OCI-LY3 (cell line): Measurements from ENCODE around the gene PGAP6.

Experiments
- H2AFZ ChIP-seq: fragments of 200-600, 300-600 bp; shearing (Covaris generic); 2 replicates; pipeline ENCODE4 v1.6.0; 2014; ENCODE audit warnings: antibody characterized with exemption, low read depth, low read length
- H3K27ac ChIP-seq: fragments of 200-600, 300-600 bp; sonication (generic); 2 replicates; pipeline ENCODE4 v1.5.1; 2014; ENCODE audit warnings: mild to moderate bottlenecking, low read length, moderate library complexity, mixed read lengths
- H3K27me3 ChIP-seq: fragments of 200-600, 300-600 bp; sonication (generic); 2 replicates; pipeline ENCODE4 v1.6.1; 2014; ENCODE audit warnings: low read depth, low read length, mixed read lengths
- H3K36me3 ChIP-seq: fragments of 200-600, 300-600 bp; sonication (generic); replicated peaks from 2 replicates; pipeline ENCODE3; 2014; ENCODE audit warnings: low read depth, low read length, mixed read lengths
- H3K4me1 ChIP-seq: fragments of 300-600, 200-600 bp; sonication (generic); 2 replicates; pipeline ENCODE4 v1.6.1; 2014; ENCODE audit warnings: low read length, mixed read lengths
- H3K4me2 ChIP-seq: fragments of 200-600, 300-600 bp; sonication (generic); 2 replicates; pipeline ENCODE4 v1.6.1; 2014; ENCODE audit warnings: low read length, mixed read lengths
- H3K4me3 ChIP-seq: fragments of 300-600, 200-600 bp; sonication (generic); 2 replicates; pipeline ENCODE4 v1.5.1; 2014; ENCODE audit warnings: antibody characterized with exemption, mild to moderate bottlenecking, low read length, moderate library complexity
- H3K79me2 ChIP-seq: fragments of 300-600, 200-600 bp; shearing (Covaris generic); 2 replicates; pipeline ENCODE4 v1.6.1; 2014; ENCODE audit warnings: mild to moderate bottlenecking, low read length, mixed read lengths
- H3K9ac ChIP-seq: fragments of 300-600, 200-600 bp; shearing (Covaris generic); 2 replicates; pipeline ENCODE4 v1.6.0; 2014; ENCODE audit warnings: mild to moderate bottlenecking, low read length, moderate library complexity
- H3K9me3 ChIP-seq: fragments of 200-600, 300-600 bp; shearing (Covaris generic); 2 replicates; pipeline ENCODE4 v1.6.1; 2014; ENCODE audit warnings: low read length, mixed read lengths; ENCODE audit not compliant: insufficient read depth
- H4K20me1 ChIP-seq: fragments of 200-600, 300-600 bp; sonication (generic); 2 replicates; pipeline ENCODE4 v1.6.1; 2016; ENCODE audit warnings: low read length, mixed read lengths; ENCODE audit not compliant: insufficient read depth
- CTCF ChIP-seq: fragments of 200-600, 300-600 bp; sonication (generic); IDR thresholded peaks from 2 replicates; pipeline ENCODE4 v1.5.1; 2014; ENCODE audit warnings: antibody characterized with exemption, low read length, low read depth
- EZH2phosphoT487 ChIP-seq: fragments of 200-600 bp; shearing (Covaris generic); IDR thresholded peaks from 2 replicates; pipeline ENCODE4 v1.6.1; 2018; ENCODE audit warnings: antibody characterized with exemption, mixed run types, low read depth

The PGAP6 gene

GRCh38 chr16:411576-412265 is 29.9 kb upstream of the PGAP6 start:
- Histone ChIP-seq H4K20me1 (no peaks in the 10 kb centered on the region), H3K79me2 (no peaks in the 10 kb centered on the region), H3K36me3 (no peaks in the 10 kb centered on the region), H3K4me3 (no peak overlapping the region), H3K27me3 (no peaks in the 10 kb centered on the region), H3K4me2 (no peak overlapping the region), H3K9me3 (no peaks in the 10 kb centered on the region), H3K4me1 (no peaks in the 10 kb centered on the region), H2AFZ (no peak overlapping the region), H3K27ac (no peak overlapping the region), H3K9ac (no peak overlapping the region)
- TF ChIP-seq EZH2phosphoT487, result no peak
- TF ChIP-seq CTCF, result no peak

- TF ChIP-seq CTCF (no peak), EZH2phosphoT487 (no peak)
- Histone ChIP-seq H3K4me3 (no peak overlapping the region), H3K4me2 (no peak overlapping the region)
Observed at GRCh38 chr16:410516-411178, 28.9 kb upstream of the PGAP6 start.

GRCh38 chr16:407253-407652 is 25.5 kb upstream of the PGAP6 start:
- no peak overlapping the region for H3K9ac ChIP-seq
- H3K27ac ChIP-seq, result no peak overlapping the region
- no peak overlapping the region for H3K4me2 ChIP-seq
- H3K27me3 ChIP-seq, result no peaks in the 10 kb centered on the region
- no peak overlapping the region for H3K4me3 ChIP-seq
- no peaks in the 10 kb centered on the region for H3K9me3 ChIP-seq
- H4K20me1 ChIP-seq, result no peaks in the 10 kb centered on the region
- H3K4me1 ChIP-seq, result 0 out of 2 replicates have a peak, but pooled peaks cover 4% of the 10 kb centered on the region
- no peak for TF ChIP-seq CTCF
- no peak for TF ChIP-seq EZH2phosphoT487
- H3K36me3 ChIP-seq, result no peaks in the 10 kb centered on the region
- H2AFZ ChIP-seq, result no peak overlapping the region
- peaks cover 4% of the 10 kb centered on the region; the same call in 1 of the 2 replicates for H3K79me2 ChIP-seq

More at GRCh38 chr16:410516-411178, 28.9 kb upstream of the PGAP6 start:
- Histone ChIP-seq H3K79me2 (no peaks in the 10 kb centered on the region), H3K27me3 (no peaks in the 10 kb centered on the region), H3K9me3 (no peaks in the 10 kb centered on the region), H3K4me1 (no peaks in the 10 kb centered on the region), H2AFZ (no peak overlapping the region), H3K9ac (no peak overlapping the region), H4K20me1 (no peaks in the 10 kb centered on the region), H3K27ac (no peak overlapping the region), H3K36me3 (no peaks in the 10 kb centered on the region)

GRCh38 chr16:405548-406506 is 24.0 kb upstream of the PGAP6 start:
- Histone ChIP-seq H3K79me2 (peaks cover 5% of the 10 kb centered on the region; the same call in 1 of the 2 replicates), H2AFZ (no peak overlapping the region), H3K9me3 (no peaks in the 10 kb centered on the region), H4K20me1 (no peaks in the 10 kb centered on the region), H3K9ac (no peak overlapping the region), H3K4me2 (no peak overlapping the region), H3K27me3 (no peaks in the 10 kb centered on the region), H3K36me3 (no peaks in the 10 kb centered on the region), H3K27ac (no peak overlapping the region), H3K4me1 (0 out of 2 replicates have a peak, but pooled peaks cover 4% of the 10 kb centered on the region), H3K4me3 (no peak overlapping the region)
- TF ChIP-seq EZH2phosphoT487 (no peak), CTCF (no peak)
